HG03521 (cell line): Measurements from ENCODE around the gene KIZ.

ENCODE experiments used
- ATAC-seq: cut with Tn5 transposase; IDR thresholded peaks from one replicate; pipeline ENCODE4 v1.9.1; 2021; ENCODE audit warnings: mild to moderate bottlenecking, moderate library complexity; ENCODE audit not compliant: unreplicated experiment

The KIZ gene

GRCh38 chr20:21104466-21104761, 21.5 kb upstream of the KIZ start:
- no peak for ATAC-seq

DNA sequence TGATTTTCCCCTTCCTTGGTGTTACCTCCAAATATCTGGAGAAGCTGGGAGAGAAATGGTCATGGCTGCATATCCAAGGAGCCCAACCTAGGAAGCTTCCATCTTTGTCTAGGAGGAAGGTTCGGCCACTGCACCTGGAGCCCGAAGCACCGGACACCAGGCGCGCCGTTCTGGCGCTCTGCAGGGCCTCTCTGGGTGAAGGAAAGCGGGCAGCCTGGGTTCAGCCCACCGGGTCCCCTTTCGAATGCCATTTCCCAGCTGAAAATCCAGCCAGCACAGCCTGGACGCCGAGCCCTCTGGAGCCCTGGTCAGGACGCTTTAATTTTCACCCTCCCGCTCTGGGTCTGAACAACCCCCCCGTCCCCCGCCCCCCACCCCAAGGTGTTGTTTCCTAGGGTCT, 21.0 kb upstream of the KIZ start:
- no peak for ATAC-seq

DNA sequence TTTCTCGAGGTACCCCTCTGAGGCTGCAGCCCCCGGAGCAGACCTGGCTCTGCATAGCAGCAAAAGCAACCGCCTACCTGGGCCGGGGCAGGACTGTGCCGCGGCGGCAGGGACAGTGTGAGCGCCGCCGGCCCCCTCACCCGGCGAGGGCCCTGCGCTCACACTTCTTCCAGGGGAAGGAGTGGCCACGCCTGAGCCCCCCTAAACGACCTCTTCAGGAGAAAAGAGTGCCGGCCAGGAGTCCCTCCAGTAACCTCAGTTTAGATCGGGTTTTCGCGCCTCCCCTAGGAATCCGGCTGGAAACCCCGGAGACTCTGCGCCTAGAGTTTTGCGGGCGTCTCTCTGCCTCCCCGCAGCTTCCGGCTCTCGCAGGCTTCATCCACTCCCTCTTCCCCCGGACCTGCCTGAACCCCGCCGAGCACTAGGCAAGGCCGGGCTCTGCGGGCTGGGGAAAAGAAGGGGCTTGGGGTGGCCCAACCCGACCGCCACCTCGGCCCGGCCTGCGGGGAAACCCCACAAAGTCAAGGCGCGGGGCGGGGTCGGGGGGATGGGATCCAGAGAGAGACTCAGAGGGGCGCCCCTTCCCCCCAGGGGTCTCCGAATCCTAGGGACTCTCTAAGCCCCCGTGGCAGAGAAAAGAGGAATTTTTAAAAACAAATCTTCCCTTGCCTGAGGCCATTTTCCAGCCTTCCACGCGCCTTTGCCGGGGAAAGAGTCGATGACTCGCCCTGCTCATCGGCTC, 20.3 kb upstream of the KIZ start:
- no peak for ATAC-seq

GRCh38 chr20:21106171-21107017, 19.5 kb upstream of the KIZ start, which contains the start of gene LINC00237:
LINC00237 (minus strand) TSS chr20:21106358.
- no peak for ATAC-seq

DNA sequence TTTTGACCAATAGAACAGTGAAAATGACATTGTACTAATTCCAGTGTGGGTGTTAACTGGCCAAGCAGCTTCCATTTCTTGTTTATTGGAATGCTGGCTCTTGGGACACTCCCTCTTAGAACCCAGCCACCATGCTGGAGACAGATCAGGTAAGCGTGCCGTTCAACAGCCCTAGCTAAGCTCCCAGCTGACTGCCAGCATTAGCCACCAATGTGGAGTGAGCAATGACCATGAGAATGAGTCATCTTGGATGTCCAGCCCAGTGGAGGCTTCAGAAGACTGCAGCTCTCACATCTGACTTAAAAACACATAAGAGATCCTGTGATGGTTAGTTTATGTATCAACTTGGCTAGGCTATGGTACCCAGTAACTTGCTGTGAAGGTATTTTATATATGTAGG, 16.7 kb upstream of the KIZ start:
- ATAC-seq = no peak

GRCh38 chr20:21110811-21111210, 15.1 kb upstream of the KIZ start:
- ATAC-seq = no peak

DNA sequence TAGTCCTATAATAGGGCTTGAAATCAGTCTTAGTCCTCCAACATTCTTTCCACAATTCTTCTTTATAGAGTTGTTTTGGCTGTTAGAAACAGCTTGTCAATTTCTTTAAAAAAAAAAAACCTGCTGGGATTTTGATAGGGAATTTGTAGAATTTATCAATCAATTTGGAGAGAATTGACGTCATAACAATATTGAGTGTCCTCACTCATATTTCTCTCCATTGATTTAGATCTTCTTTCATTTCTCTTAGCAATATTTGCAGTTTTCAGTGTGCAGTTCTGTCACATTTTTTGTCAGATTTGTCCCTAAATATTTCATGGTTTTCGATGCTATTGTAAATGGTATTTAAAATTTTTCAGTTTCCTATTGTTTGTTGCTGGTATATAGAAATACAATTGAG, 14.5 kb upstream of the KIZ start:
- ATAC-seq = no peak

DNA sequence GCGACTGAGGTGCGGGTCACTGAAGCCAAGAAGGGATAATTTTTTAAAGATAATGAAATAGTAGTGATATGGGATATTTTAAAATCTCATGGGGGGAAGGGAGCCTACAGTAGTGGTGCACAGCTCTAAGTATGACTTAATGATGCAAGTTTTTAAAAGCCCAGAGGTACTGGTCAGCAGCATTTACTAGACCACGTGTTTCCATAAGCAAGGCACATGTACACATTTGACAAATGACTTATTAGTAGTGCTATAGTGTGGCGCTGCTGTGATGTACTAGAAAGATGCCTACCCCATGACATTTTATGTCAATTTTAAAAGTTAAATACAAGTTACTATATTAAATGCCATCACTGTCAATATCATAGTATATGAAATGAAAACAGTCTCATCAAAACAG, 12.2 kb upstream of the KIZ start:
- ATAC-seq = no peak

- no peak for ATAC-seq
These were observed 11.3 kb upstream of the KIZ start for GRCh38 chr20:21114584-21114983.

DNA sequence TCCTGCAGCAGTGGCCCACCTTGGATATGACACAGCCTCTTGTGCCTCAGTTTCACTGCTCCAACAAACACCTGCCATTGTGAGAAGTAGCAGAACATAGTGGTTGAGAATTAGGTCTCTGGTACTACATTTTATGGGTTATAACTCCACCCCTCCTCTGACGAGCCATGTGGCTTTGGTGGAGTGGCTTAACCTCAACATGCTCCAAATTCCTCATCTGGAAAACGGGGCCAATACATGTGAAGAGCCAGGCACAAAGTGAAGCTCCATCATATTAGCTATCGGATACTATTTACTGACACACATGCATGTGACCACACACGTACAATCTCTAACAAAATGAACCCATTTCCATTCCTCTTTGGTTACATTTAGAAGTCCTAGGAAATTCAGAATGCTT, 8.4 kb upstream of the KIZ start:
- ATAC-seq = no peak

DNA sequence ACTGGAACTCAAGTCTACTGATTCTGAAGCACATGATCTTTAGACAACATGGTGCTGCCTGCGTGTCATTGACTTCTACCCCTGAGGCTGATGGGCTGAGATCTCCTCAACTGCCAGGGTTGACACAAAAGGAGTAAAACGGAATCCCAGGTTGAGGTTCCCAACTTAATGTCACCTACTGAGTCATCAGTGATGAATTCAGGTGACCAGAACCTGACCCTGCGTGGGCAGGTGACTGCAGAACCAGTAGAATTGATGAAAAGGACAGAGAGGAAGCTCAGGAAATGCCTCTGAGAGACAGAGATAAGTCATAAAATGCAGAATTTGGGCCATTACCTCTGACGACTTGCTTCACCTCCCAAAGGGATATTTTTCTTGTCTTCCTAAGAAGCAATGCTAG, 7.7 kb upstream of the KIZ start:
- ATAC-seq = no peak

GRCh38 chr20:21118782-21119181, 7.1 kb upstream of the KIZ start:
- no peak for ATAC-seq

GRCh38 chr20:21124190-21124589, 1.7 kb upstream of the KIZ start:
- no peak for ATAC-seq

GRCh38 chr20:21125072-21125848, 622 bp upstream of the KIZ start:
- peak; percentile 10 for ATAC-seq

DNA sequence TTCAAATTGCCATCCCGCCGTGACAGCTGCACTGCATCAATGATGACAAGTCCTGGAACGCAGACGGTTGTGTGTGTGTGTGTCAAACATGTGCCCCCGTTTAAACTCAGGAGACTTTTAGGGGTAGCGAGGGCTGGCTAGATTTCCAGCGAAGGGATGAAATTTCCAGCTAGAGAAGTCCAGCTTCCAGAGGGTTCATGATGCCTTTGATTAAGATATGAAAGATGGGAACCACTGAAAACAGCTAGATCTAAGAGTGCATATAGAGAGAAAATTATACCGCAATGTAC, 644 bp downstream of the KIZ start:
- no peak for ATAC-seq

DNA sequence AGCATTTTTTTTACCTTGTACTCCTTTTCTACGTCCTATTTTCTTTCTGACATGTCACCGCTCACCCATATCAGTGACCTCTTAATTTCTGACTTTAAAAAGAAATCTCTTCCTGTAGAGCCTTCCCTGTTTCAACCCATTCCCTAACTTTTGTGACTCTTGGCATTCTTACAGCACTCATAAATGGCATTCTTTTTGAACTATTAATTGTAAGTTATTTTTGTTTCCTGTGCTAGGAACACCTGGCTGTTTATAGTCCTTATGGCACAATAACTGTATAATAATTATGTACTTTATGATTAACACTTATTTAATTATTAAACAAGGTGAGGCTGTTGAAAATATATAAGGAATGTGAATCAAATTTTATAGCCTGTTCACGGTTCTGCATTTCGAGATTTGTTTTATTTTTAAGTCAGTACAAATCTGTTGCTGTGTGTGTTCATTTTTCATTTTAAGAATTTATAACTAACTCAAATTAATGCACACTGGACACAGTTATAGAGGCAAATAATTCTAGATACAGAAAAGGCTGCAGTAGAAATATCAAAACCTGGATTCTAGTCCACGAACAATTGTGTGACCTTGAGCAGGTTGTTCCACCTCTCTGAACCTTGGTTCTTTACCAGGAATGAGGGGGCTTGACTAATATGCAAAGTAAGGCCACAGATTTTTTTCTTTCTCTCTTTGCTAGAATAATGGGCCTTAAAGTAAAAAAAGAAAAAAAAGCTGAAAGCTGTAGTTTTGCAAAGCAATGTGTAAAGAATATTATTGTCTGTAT, 1.5 kb downstream of the KIZ start:
- ATAC-seq = no peak

GRCh38 chr20:21129861-21130260, 4.0 kb downstream of the KIZ start:
- ATAC-seq = no peak

DNA sequence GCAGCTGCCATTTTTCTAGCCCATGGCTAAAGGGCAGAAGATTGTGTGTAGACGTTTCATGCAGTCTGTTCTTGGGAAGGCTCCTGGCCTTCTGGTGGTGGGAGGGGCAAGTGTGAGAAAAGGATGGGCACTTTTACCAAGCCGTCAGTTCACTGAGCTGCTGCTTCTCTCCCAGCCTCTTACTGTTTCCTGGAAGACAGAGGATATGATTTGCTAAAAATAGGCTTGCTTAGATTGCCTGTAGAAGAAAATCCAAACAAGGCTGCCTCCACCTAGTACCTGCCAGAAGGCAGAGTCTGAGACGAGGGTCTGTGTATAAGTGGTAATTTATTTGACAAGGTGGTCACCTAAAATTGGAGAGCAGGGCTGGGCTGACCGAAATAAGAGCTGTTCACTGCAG, 7.5 kb downstream of the KIZ start:
- ATAC-seq = no peak

GRCh38 chr20:21133917-21134622, 8.2 kb downstream of the KIZ start:
- no peak for ATAC-seq

DNA sequence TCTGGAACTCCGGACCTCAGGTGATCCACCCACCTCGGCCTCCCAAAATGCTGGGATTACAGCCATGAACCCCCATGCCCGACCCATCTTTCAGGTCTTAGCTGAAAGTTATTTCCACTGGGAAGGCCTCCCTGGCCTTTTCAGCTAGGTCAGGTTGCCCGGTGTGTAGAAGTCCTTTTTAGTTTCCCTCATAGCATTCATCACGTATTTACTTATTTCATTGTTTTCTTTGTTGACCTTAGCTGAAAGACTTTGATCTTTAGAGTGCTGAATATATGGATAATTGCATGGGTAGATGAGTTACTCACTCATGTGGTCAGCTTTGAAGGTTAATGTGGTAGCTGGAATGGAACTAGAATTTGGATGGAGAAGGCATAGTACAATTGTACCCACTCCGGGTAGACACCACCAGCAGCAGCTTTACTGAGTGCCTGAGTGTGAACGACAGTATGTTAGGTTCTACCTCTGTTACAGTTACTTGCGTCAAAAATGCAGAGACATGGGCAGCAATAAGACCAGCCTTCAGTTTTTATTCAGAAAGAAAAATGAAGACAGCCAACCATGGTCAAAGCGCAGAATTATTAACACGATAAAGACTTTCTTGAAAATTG, 9.1 kb downstream of the KIZ start:
- ATAC-seq = no peak
